ENCODE data around the gene SBK1.

SBK1 gene

DNA sequence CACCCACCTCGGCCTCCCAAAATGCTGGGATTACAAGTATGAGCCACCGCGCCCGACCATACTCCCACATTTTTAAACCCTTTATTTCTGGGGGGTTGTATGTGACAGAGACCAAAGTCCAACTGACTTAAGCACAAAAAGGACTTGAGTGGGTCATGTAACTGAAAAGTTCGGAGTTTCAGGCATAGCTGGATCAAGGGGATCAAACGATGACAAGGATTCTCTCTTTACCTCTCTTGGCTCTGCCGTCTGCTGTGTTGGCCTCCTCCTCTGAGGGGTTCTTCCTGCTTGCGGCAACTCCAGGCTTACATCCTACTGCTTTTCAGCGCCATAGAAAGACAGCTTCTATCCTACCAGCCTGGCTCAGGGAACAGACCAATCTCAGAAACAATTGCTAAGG, 9.2 kb upstream of the SBK1 start:
- no peak for DNase-seq

DNA sequence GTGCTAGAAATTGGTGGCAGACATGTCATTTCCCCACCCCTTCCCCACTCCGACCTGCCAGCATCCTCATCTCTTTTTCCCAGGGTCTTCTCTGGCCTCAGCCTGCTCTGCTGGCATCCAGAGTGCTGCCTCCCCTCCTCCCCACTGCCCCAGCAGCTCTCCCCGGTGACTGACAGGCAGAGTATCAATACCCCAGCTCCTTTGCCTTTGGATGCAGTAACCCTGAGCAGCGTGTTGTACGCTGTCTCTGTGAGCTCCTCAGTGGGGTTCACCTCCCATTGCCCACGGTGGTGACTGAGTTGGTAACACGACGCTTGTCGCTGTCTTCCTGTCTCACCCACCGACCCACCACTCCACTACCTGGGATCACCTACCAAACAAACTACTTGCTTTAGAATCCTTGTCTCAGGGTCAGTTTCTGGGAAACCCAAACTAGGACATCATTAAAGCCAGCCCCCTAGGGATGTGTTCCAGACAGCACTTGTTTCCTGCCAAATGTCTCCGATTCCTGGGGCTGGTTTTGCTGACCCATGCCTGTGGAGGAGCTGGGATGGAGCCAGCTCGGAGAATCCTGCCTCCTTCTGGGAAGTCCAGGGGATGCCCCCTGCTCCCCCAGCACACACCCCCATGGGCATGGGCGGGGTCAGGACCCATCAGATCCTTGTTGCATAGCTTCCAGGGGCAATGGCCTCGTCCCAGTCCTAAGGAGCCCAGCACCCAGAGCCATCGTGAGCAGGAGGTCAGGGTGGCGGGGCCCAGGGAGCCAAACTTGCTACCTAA, 8.3 kb upstream of the SBK1 start:
- DNase-seq, result no peak

DNA sequence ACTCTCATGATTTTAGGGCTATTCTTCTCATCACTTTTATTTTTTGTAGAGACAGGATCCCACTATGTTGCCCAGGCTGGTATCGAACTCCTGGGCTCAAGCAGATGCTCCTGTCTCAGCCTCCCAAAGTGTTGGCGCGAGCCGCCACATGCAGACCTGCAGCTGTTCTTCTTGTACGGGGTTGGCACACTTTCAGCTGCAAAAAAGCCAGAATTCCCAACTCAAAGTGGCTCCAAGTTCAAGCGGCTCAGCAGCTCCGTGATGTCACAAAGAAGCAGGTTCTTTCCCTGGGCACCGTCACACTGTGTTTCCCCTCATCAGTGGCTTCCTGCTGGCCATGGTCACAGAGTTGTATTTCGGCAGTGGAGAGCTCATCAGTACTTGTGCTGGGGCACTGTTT, 6.7 kb upstream of the SBK1 start:
- no peak for DNase-seq

DNA sequence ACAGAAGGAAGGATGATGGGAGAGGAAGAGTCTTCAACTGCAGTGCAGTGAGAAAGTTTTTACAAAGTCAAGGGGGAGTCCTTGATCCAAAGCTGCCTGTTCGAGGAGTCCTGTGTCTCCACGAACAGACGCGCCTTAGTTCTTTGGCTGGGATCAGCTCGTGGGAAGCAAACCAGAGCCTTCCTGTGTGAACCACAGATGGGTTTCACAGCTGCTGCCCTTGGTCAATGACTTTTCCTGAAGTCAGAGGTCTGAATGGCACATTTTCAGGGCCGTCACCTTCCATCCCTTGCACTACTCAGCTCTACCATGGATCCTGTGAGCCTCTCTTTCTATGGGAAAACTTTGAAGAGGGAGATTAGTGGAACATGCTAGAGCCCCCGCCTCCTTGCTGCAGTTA, 4.2 kb upstream of the SBK1 start:
- no peak for DNase-seq

DNA sequence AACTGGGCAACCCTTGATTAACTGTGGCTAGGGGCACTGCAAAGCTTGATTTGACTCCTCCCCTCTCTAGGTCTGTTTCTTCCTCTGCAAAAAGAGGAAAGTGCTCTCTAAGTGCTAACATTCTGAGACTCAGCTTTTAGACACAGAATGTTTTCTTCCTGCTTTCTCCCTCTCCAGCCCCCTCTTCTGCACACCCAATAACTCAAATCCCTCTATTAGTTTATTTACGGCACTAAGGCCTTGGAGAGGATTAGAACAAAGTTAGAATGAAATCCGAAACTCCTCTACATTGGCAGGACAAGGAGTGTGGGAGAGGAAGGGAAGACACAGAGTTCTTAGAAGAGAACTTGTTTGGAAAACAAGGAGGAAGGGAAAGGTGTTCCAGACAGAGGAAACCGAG, 3.3 kb upstream of the SBK1 start:
- DNase-seq, result no peak

DNA sequence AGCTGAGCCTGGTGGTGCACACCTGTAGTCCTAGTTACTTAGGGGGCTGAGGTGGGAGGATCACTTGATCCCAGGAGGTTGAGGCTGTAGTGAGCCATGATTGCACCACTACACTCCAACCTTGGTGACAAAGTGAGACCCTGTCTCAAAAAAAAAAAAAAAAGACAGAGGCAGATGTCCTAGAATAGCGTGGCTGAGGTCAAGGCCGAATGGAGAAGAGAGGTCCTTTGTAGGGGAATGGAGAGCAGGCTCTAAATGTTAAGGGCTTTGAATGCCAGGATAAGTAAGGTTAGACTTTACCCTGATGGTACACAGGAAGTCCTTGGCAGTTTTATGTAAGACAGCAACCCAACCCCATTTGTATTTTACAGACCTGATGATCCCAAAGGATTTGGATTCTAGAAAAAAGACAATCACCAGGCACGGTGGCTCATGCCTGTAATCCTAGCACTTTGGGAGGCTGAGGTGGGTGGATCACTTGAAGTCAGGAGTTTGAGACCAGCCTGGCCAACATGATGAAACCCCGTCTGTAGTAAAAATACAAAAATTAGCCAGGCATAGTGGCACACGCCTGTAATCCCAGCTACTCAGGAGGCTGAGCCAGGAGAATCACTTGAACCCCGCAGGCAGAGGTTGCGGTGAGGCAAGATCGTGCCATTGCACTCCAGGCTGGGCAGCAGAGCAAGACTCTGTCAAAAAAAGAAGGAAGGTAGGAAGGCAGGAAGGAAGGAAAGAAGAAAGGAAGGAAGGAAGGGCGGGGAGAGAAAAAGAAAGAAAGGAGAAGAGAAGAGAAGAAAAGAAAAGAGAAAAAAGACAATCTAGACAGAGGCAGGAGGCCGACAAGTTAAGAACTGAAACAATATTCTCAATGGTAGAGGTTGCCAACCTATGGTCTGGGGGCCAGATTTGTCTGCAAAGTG, 2.1 kb upstream of the SBK1 start:
- no peak for DNase-seq

DNA sequence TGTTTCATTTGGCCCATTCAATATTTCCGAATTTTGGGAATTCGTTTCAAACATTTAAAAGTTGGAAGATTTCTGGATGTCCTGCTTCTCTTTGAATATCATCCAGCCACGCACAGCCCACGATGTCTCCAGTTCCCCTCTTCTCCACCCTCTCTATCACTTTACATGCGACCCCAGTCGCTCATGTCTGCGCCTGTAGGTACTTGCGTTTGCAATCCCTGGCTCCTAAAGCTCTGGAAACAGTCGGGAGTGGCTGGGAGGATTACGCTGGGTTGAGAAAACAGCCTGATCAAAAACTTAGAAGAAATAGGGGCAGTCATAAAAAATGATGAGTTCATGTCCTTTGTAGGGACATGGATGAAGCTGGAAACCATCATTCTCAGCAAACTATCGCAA, 1.5 kb upstream of the SBK1 start:
- DNase-seq, result no peak

DNA sequence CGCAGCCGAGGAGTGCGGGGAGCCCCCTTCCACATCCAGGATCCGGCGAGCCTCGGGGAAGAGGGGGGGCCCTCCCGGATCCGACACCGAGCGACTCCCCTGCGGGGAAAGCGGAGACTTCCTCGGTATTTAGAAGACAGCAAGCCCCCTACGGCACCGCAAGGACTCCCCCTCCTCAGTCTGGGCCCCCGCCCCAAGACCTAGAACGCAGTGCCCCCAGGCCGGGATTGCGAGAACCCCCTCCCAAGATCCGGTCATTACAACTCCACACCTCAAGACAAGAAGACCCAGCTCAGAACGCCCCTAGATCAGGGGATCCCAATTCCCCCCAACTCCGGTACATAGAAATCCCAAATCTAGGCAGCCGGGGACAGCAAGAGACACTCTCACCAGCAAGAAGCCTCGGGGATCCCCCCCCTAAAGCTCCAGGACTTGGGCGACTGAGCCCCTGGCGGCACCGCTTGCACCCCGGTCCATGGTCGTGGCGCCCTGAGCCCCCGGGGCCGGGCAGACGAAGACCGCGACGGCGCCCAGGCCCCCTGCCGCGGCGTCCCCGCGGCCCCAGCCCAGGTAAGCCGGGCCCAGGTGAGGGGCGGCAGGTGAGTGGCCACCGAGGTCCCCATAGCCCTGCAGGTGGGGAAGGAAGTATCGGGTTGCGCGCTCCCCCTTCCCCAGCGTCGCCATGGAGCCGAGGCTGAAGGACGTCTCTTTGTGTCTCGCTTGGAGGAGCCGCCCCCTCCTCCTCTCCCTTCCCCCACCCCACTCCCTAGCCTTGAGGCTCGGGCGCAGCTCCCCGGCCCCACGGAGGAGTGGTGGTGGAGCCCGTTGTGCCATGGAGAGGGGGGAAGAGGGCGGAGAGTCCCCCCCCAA, 641 bp downstream of the SBK1 start:
- DNase-seq, result peak; percentile 14 to 17

DNA sequence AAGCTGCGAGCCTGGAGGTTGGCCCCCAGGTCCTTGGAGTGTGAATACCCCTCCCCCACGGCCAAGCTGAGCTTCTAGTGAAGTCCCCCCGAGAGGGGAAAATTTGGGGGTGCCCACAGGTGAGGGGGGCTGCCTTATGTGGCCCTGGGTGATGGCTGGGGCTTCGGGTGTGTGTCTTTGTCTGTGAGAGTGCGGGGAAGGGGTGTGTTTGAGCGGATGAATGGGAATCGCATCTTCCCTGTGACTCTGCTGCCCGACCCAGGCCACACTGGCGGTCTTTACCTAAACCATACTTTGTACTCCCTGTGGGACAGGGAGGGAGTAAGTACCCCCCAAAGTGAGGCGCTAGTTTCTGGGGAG, 1.3 kb downstream of the SBK1 start:
- no peak for DNase-seq

DNA sequence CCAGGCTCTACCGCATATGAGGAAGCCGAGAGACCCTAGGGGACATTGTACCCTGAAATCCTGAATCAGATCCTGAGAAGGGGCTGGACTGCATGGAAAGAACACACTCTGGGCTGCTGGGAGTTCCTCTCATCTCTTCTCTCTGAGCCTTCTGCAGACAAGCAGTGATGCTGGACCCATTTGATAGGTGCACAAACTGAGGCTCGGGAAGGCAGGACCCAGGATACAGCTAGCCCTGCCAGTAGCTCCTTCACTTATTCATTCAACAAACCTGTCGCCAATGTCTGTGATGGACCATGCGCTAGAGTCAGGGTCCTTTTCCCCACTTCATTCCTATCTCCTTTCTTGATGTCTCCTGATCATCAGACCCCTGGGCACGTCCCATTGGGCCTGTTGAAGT, 1.9 kb downstream of the SBK1 start:
- no peak for DNase-seq

DNA sequence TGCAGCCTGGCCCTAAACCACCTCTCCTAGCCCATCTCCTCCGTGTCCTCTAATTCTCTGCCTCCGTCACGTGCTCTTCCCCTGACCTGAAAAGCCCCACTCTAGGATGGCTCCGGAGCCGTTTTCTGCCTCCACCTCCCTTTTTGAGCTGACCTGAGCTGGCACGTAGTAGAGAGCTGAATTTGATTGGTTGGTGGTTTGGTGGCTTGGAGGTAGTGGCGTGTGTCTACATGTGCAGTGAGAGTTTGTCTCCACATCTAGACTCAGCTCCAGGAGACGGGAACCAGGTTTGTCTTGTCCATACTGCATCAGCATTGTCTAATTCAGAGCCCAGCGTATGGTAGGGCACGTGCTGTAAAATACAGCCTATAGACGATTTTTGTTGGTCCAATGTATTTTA, 3.0 kb downstream of the SBK1 start:
- DNase-seq, result no peak

DNA sequence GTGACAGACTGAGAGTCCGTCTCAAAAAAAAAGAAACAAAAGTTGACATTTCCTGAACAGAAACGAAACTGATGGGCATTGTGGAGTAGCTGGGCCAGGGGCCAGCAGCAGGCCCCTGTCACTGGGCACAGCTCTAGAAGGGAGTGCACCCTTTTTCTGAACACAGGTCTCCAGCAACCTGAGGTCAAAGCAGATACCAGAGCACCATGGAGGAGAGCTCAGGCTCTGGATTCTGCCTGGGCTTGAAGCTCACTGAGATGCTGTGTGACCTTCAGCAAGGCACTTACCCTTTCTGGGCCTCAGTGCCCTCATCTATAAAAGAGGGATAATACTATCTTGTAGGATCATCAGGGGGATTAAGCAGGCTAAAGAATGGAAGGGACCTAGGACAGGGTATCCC, 5.0 kb downstream of the SBK1 start:
- no peak for DNase-seq

DNA sequence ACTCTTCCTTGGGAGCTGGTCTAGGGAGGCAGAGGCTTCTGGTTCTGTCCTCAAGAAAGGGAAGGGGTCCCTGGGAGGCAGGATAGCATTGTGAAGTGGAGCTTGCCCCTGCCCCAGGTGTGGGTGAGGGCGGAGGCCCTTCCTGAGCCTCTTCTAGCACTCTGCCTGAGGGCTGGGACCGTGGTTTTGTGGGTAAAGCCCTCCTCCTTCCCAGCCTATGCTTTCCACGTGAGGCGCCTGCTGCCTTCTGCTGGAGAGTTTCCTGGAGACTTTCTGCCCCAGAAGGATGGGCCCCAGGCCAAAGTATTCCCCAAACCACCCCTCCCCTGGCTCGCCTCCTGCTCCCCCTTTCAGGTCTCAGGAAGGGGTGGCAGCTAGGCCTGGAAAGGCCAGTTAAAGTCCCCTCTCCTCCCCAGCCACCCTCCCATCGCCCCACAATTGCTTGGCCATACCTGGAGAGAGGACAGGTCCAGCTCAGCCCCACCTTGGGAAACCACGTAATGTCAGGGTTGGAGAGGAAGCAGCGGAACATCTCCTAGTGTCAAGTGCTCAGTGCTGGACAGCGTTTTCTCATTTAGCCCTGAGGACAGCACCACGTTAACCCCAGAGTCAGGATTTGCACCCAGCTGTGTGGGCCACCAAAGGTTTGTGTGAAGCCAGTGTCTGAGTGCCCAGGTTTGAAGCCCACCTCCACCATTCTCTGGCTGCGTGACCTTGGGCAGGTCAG, 5.6 kb downstream of the SBK1 start:
- no peak for DNase-seq

DNA sequence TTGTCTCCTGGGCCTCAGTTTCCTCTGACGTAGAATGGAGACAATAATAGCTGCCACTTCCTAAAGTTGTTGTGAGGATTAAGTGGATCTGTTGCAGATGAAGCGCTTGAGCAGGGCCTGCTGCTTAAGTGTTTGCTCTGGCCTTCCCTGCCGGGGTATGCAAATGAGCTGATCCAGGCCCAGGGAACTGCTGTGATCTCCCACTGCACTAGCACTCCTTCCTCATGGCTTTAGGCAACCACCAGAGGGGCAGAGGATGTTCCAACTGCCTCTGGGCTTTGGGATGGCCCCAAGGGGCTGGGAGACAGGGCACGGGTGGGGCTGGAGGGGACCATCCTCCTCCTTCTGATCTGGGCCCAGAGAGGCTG, 6.2 kb downstream of the SBK1 start:
- peak; percentile 26 to 70 for DNase-seq

DNA sequence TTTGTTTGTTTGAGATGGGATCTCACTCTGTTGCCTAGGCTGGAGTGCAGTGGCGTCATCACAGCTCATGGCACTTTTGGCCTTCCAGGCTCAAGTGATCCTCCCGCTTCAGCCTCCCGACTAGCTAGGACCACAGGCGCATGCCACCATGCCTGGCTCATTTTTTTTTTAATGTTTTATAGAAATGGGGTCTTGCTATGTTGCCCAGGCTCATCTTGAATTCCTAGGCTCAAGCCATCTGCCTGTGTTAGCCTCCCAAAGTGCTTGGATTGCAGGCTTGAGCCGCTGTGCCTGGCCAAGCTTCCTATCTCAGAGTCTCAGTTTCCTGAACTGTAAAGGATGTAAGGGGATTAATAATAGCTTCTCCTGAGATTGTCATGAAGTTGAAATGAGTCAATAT, 8.0 kb downstream of the SBK1 start:
- no peak for DNase-seq

DNA sequence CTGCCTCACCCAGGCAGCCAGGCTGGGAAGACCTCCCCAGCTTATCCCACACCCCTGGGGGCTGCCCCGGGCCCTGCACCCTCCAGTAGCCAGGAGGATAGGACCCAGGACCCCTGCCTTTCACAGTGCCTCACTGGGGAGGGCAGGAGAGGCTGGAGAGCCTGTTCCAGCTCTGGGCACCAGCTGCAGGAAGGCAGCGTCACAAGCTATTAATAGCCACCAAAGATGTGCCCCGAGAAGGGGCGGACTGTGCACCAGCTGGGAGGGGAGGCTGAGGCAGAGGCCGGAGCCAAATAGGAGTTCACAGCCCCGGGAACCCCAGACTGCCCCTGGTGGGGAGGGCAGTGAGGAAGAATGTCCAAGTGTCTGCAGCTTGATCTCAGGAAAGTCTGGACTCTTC, 8.8 kb downstream of the SBK1 start:
- no peak for DNase-seq

DNA sequence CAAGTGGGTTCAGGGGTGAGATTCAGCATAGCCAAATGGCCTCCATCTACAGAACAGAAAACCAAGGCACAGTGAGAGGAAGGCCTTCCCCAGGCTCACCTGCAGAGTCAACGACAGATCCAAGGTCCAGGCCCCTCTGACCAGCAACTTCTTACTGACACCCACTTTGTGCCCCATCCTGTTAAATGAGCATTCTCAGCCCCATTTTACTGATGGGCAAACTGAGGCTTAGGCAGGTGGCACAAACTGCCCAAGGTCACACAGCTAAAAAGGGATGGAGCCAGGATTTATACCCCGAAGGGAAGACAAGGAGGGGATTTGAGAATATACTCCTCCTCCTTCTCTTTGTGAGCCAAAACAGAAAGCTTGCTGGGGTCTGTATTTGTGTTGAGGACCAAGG, 9.3 kb downstream of the SBK1 start:
- no peak for DNase-seq

DNA sequence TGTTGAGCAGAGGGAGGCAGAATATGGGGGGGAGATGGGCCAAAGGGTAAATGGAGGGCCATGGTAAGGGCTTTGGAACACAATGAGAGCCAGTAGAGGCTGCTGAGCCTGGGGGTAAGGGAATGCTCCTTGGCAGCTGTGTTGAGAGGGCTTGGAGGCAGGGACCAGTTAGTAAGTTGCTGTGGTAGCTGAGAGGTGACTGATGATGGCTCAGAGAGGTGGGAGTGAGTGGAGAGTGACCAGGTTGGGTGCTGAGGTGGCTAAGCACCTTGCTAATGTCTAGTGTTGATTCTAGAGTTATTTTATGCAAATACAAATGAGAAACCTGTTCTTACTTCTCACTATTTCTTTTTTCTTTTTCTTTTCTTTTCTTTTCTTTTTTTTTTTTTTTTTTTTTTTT, 10.8 kb downstream of the SBK1 start:
- no peak for DNase-seq

DNA sequence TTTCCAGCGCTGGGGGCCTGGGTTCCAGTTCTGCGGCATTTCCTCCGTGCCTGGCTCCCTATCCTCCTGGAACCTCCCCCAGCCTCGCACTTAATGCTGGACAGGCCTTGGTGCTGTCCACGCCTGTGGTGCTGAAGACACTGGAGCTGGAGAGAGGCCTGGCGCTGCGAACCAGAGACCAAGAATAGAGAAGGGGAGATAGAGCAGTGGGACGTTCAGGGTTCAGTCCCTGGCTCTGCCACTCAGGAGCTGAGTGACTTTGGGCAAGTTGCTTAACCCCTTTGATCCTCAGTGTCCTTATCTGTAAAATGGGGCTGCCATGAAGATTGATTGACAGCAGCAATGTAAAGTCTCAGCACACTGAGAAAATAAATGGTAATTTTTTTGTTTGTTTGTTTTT, 11.9 kb downstream of the SBK1 start:
- DNase-seq, result no peak

DNA sequence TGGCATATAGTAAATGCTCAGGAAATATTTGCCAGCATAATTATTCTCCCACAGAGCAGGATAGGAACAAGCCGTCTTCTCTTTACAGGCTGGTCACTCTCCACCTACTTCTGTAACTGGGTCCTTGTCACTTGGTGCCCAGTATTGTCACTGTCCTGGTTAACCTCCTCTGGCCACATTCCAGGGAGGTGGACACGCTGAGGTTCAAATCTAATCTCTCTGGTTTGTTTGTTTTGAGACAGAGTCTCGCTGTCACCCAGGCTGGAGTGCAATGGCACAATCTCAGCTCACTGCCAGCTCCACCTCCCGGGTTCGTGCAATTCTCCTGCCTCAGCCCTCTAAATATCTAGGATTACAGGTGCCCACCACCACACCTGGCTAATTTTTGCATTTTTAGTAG, 15.6 kb downstream of the SBK1 start:
- DNase-seq, result no peak

DNA sequence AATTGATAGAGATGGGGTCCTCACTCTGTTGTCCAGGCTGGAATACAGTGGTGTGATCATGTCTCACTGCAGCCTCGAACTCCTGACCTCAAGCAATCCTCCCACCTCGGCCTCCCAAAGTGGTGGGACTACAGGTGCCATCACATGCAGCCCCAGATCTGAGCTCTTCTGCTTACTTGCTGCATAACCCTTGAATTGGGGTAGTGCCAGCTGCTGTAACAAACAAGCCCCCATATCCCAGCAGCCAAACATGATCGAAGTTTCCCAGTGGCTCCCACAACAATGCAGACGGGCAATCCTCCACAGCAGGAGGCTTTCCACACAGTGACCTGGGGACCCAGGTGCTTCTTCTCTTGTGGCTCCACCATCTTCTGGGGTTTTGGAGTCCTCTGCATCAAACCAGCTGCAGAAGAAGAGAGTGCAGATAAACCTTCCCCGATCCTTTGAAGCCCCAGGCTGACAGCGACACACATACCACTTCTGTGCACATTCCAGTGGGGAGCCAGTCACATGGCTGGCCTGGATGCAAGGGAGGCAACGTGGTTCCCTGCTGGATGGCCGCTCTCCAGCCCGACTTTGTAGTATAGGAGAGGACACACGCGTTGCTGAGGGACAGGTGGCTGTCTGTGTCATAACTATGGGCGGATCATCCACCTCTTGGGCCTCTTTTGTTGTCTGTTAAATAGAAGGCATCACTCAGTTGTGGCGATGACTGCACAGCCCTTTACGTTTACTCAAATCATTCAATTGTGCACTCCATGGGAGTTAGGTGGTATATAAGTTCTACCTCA, 16.7 kb downstream of the SBK1 start:
- no peak for DNase-seq

DNA sequence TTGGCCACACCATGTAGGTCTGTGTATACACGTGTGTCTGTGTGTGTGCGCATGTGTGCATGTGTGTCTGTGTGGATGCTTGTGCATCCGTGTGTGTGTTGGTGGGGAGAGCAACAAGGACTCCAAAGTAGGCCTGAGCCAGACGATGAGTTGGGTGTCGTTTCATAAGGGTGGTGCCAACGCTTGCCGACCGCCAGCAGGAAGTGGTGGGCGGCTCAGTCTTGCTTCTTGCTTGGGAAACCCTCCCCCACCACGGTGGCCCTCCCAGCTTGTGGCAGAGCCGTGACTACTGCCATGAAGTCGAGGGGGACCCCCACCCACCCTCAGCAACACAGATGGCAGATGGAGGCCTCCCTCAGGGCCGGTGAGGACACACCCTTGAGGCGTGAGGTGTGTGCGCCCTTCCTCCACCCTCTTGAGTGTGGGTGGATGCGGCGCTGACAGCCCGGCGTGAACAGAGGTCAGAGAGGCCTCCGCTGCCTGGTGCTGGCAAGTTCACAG, 17.5 kb downstream of the SBK1 start:
- DNase-seq, result peak in 1 of 2 experiments; percentile 37
